PC-3 (cell line): Measurements from ENCODE around the gene LRRC58.

Experiments
- EZH2 ChIP-seq: fragments of 300-600 bp; sonication (generic); IDR thresholded peaks from one replicate; pipeline ENCODE4 v1.6.1; 2017; ENCODE audit warnings: antibody characterized with exemption, mild to moderate bottlenecking, low read length; ENCODE audit not compliant: unreplicated experiment
- TF ChIP-seq, protein P1 (sequence below): fragments of 300-600 bp; sonication (generic); conservative IDR thresholded peaks from 2 replicates; pipeline ENCODE4 v1.5.1; 2017; ENCODE audit warnings: antibody characterized with exemption, low read depth, mild to moderate bottlenecking, low read length

GRCh38 chr3:120286465-120286864 is 62.7 kb downstream of the LRRC58 start:
- TF ChIP-seq, protein P1, sequence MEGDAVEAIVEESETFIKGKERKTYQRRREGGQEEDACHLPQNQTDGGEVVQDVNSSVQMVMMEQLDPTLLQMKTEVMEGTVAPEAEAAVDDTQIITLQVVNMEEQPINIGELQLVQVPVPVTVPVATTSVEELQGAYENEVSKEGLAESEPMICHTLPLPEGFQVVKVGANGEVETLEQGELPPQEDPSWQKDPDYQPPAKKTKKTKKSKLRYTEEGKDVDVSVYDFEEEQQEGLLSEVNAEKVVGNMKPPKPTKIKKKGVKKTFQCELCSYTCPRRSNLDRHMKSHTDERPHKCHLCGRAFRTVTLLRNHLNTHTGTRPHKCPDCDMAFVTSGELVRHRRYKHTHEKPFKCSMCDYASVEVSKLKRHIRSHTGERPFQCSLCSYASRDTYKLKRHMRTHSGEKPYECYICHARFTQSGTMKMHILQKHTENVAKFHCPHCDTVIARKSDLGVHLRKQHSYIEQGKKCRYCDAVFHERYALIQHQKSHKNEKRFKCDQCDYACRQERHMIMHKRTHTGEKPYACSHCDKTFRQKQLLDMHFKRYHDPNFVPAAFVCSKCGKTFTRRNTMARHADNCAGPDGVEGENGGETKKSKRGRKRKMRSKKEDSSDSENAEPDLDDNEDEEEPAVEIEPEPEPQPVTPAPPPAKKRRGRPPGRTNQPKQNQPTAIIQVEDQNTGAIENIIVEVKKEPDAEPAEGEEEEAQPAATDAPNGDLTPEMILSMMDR: no peak
- no peak for TF ChIP-seq EZH2
